Measurements from ENCODE around the gene SIGLEC8. TPM values are rescaled to one million over a fixed set of nuclear protein-coding genes. Genes with fewer than 3 reads are reported as not detected.

The SIGLEC8 gene
- polyA plus RNA-seq (2013), result 0.04 TPM

- H3K4me3 ChIP-seq (ENCODE audit: control insufficient read depth in 1 of 7, extremely low read depth in 1 of 7, insufficient read depth in 4 of 7, low read depth in 2 of 7, low read length in 6 of 7), result no peak within 1 kb of the TSS
- DNase-seq, result no peak
- POLR2A ChIA-PET, result no interaction called here
- H3K27ac ChIP-seq (ENCODE audit: insufficient read depth in 1 of 2, low read depth in 1 of 2, low read length in 2 of 2, poor library complexity in 1 of 2, severe bottlenecking in 2 of 2), result no peak within 1 kb of the TSS
- CTCF ChIA-PET, result interaction anchor here (1.1 kb wide), 1 partner anchor 89 kb away, joined by 3 read pairs; no protein-coding TSS in a partner anchor
- H3K27me3 ChIP-seq (replicated peaks in 2 of 5; ENCODE audit: control insufficient read depth in 4 of 5, insufficient read depth in 5 of 5, low read length in 4 of 5), result peaks cover 0 to 2% (median 0%) of the 10 kb centered on the region in 5 experiments
- WGBS (ENCODE audit: insufficient coverage), result 94% methylated on average over 7 of the region's 10 CpGs
- H3K9me3 ChIP-seq (ENCODE audit: control extremely low read depth in 1 of 5, control insufficient read depth in 4 of 5, insufficient read depth in 2 of 5, low read depth in 1 of 5, low read length in 4 of 5), result no peaks in the 10 kb centered on the region
- H3K36me3 ChIP-seq (ENCODE audit: control insufficient read depth in 4 of 4, insufficient read depth in 4 of 4, low read length in 3 of 4), result no peaks in the 10 kb centered on the region
- peaks cover 5 to 56% (median 32%) of the 10 kb centered on the region in 4 experiments for H3K4me1 ChIP-seq (ENCODE audit: control extremely low read depth in 1 of 4, control insufficient read depth in 4 of 4, insufficient read depth in 4 of 4, low read length in 3 of 4)
Observed at GRCh38 chr19:51458051-51458645, at the start of gene SIGLEC8. Gene SIGLEC8 (minus strand): TSS chr19:51458454. CDS start chr19:51458387, 67 bp downstream.

- H3K27me3 ChIP-seq (replicated peaks in 2 of 5; ENCODE audit: control insufficient read depth in 4 of 5, insufficient read depth in 5 of 5, low read length in 4 of 5), result peaks cover 0 to 3% (median 2%) of the 10 kb centered on the region in 5 experiments
- H3K36me3 ChIP-seq (ENCODE audit: control insufficient read depth in 4 of 4, insufficient read depth in 4 of 4, low read length in 3 of 4), result no peaks in the 10 kb centered on the region
- CTCF ChIA-PET, result interaction anchor here (0.9 to 7.9 kb wide), 6 partner anchors 9 to 149 kb away, joined by 3 to 45 read pairs (median 4); no protein-coding TSS in a partner anchor
- DNase-seq, result no peak
- 81% methylated on average over 4 of the region's 6 CpGs for WGBS (ENCODE audit: insufficient coverage)
- POLR2A ChIA-PET, result interaction anchor here (0.5 to 0.7 kb wide), 2 partner anchors 21 to 26 kb away, joined by 3 to 4 read pairs; no protein-coding TSS in a partner anchor
- no peak overlapping the region for H3K4me3 ChIP-seq (ENCODE audit: control insufficient read depth in 1 of 7, extremely low read depth in 1 of 7, insufficient read depth in 4 of 7, low read depth in 2 of 7, low read length in 6 of 7)
- peaks cover 1 to 27% (median 21%) of the 10 kb centered on the region in 4 experiments for H3K4me1 ChIP-seq (ENCODE audit: control extremely low read depth in 1 of 4, control insufficient read depth in 4 of 4, insufficient read depth in 4 of 4, low read length in 3 of 4)
- H3K9me3 ChIP-seq (ENCODE audit: control extremely low read depth in 1 of 5, control insufficient read depth in 4 of 5, insufficient read depth in 2 of 5, low read depth in 1 of 5, low read length in 4 of 5), result peaks cover 0 to 11% (median 2%) of the 10 kb centered on the region in 5 experiments
- H3K27ac ChIP-seq (ENCODE audit: insufficient read depth in 1 of 2, low read depth in 1 of 2, low read length in 2 of 2, poor library complexity in 1 of 2, severe bottlenecking in 2 of 2), result peak overlapping the region in 1 of 2 experiments; percentile 62
Observed at GRCh38 chr19:51507640-51508058, 49.4 kb upstream of the SIGLEC8 start.

- H3K36me3 ChIP-seq (ENCODE audit: control insufficient read depth in 4 of 4, insufficient read depth in 4 of 4, low read length in 3 of 4), result no peaks in the 10 kb centered on the region
- no peak overlapping the region for H3K4me3 ChIP-seq (ENCODE audit: control insufficient read depth in 1 of 7, extremely low read depth in 1 of 7, insufficient read depth in 4 of 7, low read depth in 2 of 7, low read length in 6 of 7)
- H3K9me3 ChIP-seq (ENCODE audit: control extremely low read depth in 1 of 5, control insufficient read depth in 4 of 5, insufficient read depth in 2 of 5, low read depth in 1 of 5, low read length in 4 of 5), result peaks cover 0 to 11% (median 2%) of the 10 kb centered on the region in 5 experiments
- WGBS (ENCODE audit: insufficient coverage), result 95% methylated on average over 2 of the region's 3 CpGs
- H3K27ac ChIP-seq (ENCODE audit: insufficient read depth in 1 of 2, low read depth in 1 of 2, low read length in 2 of 2, poor library complexity in 1 of 2, severe bottlenecking in 2 of 2), result peak overlapping the region in 1 of 2 experiments; percentile 62
- CTCF ChIA-PET, result interaction anchor here (0.9 to 7.9 kb wide), 7 partner anchors 9 to 150 kb away, joined by 3 to 45 read pairs (median 5); no protein-coding TSS in a partner anchor
- no peak for DNase-seq
- peaks cover 1 to 32% (median 26%) of the 10 kb centered on the region in 4 experiments for H3K4me1 ChIP-seq (ENCODE audit: control extremely low read depth in 1 of 4, control insufficient read depth in 4 of 4, insufficient read depth in 4 of 4, low read length in 3 of 4)
- peaks cover 0 to 3% (median 0%) of the 10 kb centered on the region in 5 experiments for H3K27me3 ChIP-seq (replicated peaks in 2 of 5; ENCODE audit: control insufficient read depth in 4 of 5, insufficient read depth in 5 of 5, low read length in 4 of 5)
- POLR2A ChIA-PET, result no interaction called here
Observed at GRCh38 chr19:51507192-51507591, 48.9 kb upstream of the SIGLEC8 start.

- peaks cover 0 to 3% (median 0%) of the 10 kb centered on the region in 5 experiments for H3K27me3 ChIP-seq (replicated peaks in 2 of 5; ENCODE audit: control insufficient read depth in 4 of 5, insufficient read depth in 5 of 5, low read length in 4 of 5)
- DNase-seq, result no peak
- H3K27ac ChIP-seq (ENCODE audit: insufficient read depth in 1 of 2, low read depth in 1 of 2, low read length in 2 of 2, poor library complexity in 1 of 2, severe bottlenecking in 2 of 2), result no peak overlapping the region
- CTCF ChIA-PET, result interaction anchor here (0.6 to 7.9 kb wide), 4 partner anchors 10 to 155 kb away, joined by 3 to 45 read pairs (median 6); no protein-coding TSS in a partner anchor
- H3K4me1 ChIP-seq (ENCODE audit: control extremely low read depth in 1 of 4, control insufficient read depth in 4 of 4, insufficient read depth in 4 of 4, low read length in 3 of 4), result peaks cover 1 to 45% (median 39%) of the 10 kb centered on the region in 4 experiments
- no peak overlapping the region for H3K4me3 ChIP-seq (ENCODE audit: control insufficient read depth in 1 of 7, extremely low read depth in 1 of 7, insufficient read depth in 4 of 7, low read depth in 2 of 7, low read length in 6 of 7)
- 89% methylated on average over 3 of the region's 3 CpGs for WGBS (ENCODE audit: insufficient coverage)
- POLR2A ChIA-PET, result no interaction called here
- H3K9me3 ChIP-seq (ENCODE audit: control extremely low read depth in 1 of 5, control insufficient read depth in 4 of 5, insufficient read depth in 2 of 5, low read depth in 1 of 5, low read length in 4 of 5), result peaks cover 0 to 11% (median 2%) of the 10 kb centered on the region in 5 experiments
- no peaks in the 10 kb centered on the region for H3K36me3 ChIP-seq (ENCODE audit: control insufficient read depth in 4 of 4, insufficient read depth in 4 of 4, low read length in 3 of 4)
Observed at GRCh38 chr19:51505904-51506303, 47.6 kb upstream of the SIGLEC8 start.

GRCh38 chr19:51503896-51504295 lies 45.6 kb upstream of the SIGLEC8 start:
- peaks cover 0 to 11% (median 2%) of the 10 kb centered on the region in 5 experiments for H3K9me3 ChIP-seq (ENCODE audit: control extremely low read depth in 1 of 5, control insufficient read depth in 4 of 5, insufficient read depth in 2 of 5, low read depth in 1 of 5, low read length in 4 of 5)
- H3K4me3 ChIP-seq (ENCODE audit: control insufficient read depth in 1 of 7, extremely low read depth in 1 of 7, insufficient read depth in 4 of 7, low read depth in 2 of 7, low read length in 6 of 7), result no peak overlapping the region
- H3K27me3 ChIP-seq (replicated peaks in 2 of 5; ENCODE audit: control insufficient read depth in 4 of 5, insufficient read depth in 5 of 5, low read length in 4 of 5), result no peaks in the 10 kb centered on the region
- H3K36me3 ChIP-seq (ENCODE audit: control insufficient read depth in 4 of 4, insufficient read depth in 4 of 4, low read length in 3 of 4), result no peaks in the 10 kb centered on the region
- no peak overlapping the region for H3K27ac ChIP-seq (ENCODE audit: insufficient read depth in 1 of 2, low read depth in 1 of 2, low read length in 2 of 2, poor library complexity in 1 of 2, severe bottlenecking in 2 of 2)
- WGBS (ENCODE audit: insufficient coverage), result no CpG with 5 or more reads among the region's 3 CpGs
- H3K4me1 ChIP-seq (ENCODE audit: control extremely low read depth in 1 of 4, control insufficient read depth in 4 of 4, insufficient read depth in 4 of 4, low read length in 3 of 4), result peaks cover 1 to 49% (median 43%) of the 10 kb centered on the region in 4 experiments
- ChIA-PET POLR2A (interaction anchor here (0.6 kb wide), 1 partner anchor 1226 kb away, joined by 4 read pairs; no protein-coding TSS in a partner anchor), CTCF (interaction anchor here (1.1 to 7.9 kb wide), 5 partner anchors 12 to 134 kb away, joined by 3 to 45 read pairs (median 3); no protein-coding TSS in a partner anchor)
- no peak for DNase-seq

- Histone ChIP-seq H3K9me3 (ENCODE audit: control extremely low read depth in 1 of 5, control insufficient read depth in 4 of 5, insufficient read depth in 2 of 5, low read depth in 1 of 5, low read length in 4 of 5) (peaks cover 0 to 11% (median 2%) of the 10 kb centered on the region in 5 experiments), H3K27me3 (replicated peaks in 2 of 5; ENCODE audit: control insufficient read depth in 4 of 5, insufficient read depth in 5 of 5, low read length in 4 of 5) (no peaks in the 10 kb centered on the region), H3K36me3 (ENCODE audit: control insufficient read depth in 4 of 4, insufficient read depth in 4 of 4, low read length in 3 of 4) (no peaks in the 10 kb centered on the region), H3K4me3 (ENCODE audit: control insufficient read depth in 1 of 7, extremely low read depth in 1 of 7, insufficient read depth in 4 of 7, low read depth in 2 of 7, low read length in 6 of 7) (peak overlapping the region in 1 of 7 experiments; percentile 5), H3K4me1 (ENCODE audit: control extremely low read depth in 1 of 4, control insufficient read depth in 4 of 4, insufficient read depth in 4 of 4, low read length in 3 of 4) (peaks cover 1 to 46% (median 41%) of the 10 kb centered on the region in 4 experiments), H3K27ac (ENCODE audit: insufficient read depth in 1 of 2, low read depth in 1 of 2, low read length in 2 of 2, poor library complexity in 1 of 2, severe bottlenecking in 2 of 2) (no peak overlapping the region)
- 0% methylated on average over 1 of the region's 5 CpGs for WGBS (ENCODE audit: insufficient coverage)
- peak in 2 of 3 donors; percentile 51 to 55 for DNase-seq
- CTCF ChIA-PET, result interaction anchor here (1.2 to 7.9 kb wide), 3 partner anchors 13 to 106 kb away, joined by 3 to 45 read pairs (median 8); no protein-coding TSS in a partner anchor
- POLR2A ChIA-PET, result interaction anchor here (0.6 kb wide), 1 partner anchor 1225 kb away, joined by 4 read pairs; no protein-coding TSS in a partner anchor
Observed at GRCh38 chr19:51503286-51503817, 45.1 kb upstream of the SIGLEC8 start.

All from common myeloid progenitor, CD34-positive (primary cell).